GM06990 (cell line): ENCODE data around the gene SLC43A2.
"Not testable (repeated sequence)": the region's sequence is repeated elsewhere in the genome, so short reads cannot be mapped to it uniquely, and the experiment has no call there.

Source experiments
- DNase-seq: peaks from one replicate; pipeline ENCODE4 v3.0.0-alpha.2; 2011; ENCODE audit not compliant: insufficient read length; ENCODE audit errors: extremely low read depth
- H3K27me3 ChIP-seq: replicated peaks from 2 replicates; pipeline ENCODE4 v1.6.0; 2011; ENCODE audit warnings: low read length; ENCODE audit not compliant: control insufficient read depth, insufficient read depth
- H3K36me3 ChIP-seq: 2 replicates; pipeline ENCODE4 v1.5.1; 2011; ENCODE audit warnings: low read length; ENCODE audit not compliant: control insufficient read depth, insufficient read depth
- H3K4me3 ChIP-seq: replicated peaks from 2 replicates; pipeline ENCODE4 v1.5.1; 2011; ENCODE audit warnings: low read depth, mild to moderate bottlenecking, control low read depth, low read length
- CTCF ChIP-seq: IDR thresholded peaks from 2 replicates; pipeline ENCODE4 v1.5.1; 2011; ENCODE audit warnings: low read length, control low read depth, mild to moderate bottlenecking, inconsistent platforms; ENCODE audit not compliant: insufficient read depth, poor library complexity, severe bottlenecking

Gene SLC43A2

GRCh38 chr17:1653735-1654134 is 25.1 kb upstream of the SLC43A2 start:
- Histone ChIP-seq H3K27me3 (no peaks in the 10 kb centered on the region), H3K36me3 (peaks cover 47% of the 10 kb centered on the region), H3K4me3 (no peak overlapping the region)
- TF ChIP-seq CTCF: no peak
- DNase-seq: no peak

- not testable (repeated sequence) for H3K4me3 ChIP-seq, H3K27me3 ChIP-seq, DNase-seq
- H3K36me3 ChIP-seq: peaks cover 40% of the 10 kb centered on the region
These were observed 24.2 kb upstream of the SLC43A2 start for GRCh38 chr17:1652794-1653193.

- Histone ChIP-seq H3K27me3 (no peaks in the 10 kb centered on the region), H3K4me3 (no peak overlapping the region), H3K36me3 (peaks cover 40% of the 10 kb centered on the region)
- no peak for TF ChIP-seq CTCF
- DNase-seq: no peak
These were observed 22.9 kb upstream of the SLC43A2 start for GRCh38 chr17:1651559-1651844.

- Histone ChIP-seq H3K4me3 (no peak overlapping the region), H3K27me3 (no peaks in the 10 kb centered on the region), H3K36me3 (peaks cover 37% of the 10 kb centered on the region)
- no peak for TF ChIP-seq CTCF
- no peak for DNase-seq
These were observed 22.3 kb upstream of the SLC43A2 start for GRCh38 chr17:1650731-1651558.

GRCh38 chr17:1649844-1650501 is 21.3 kb upstream of the SLC43A2 start, which contains the start of gene RILP:
RILP (minus strand) TSS chr17:1649866; CDS start chr17:1649804, 62 bp downstream.
- Histone ChIP-seq H3K36me3 (peaks cover 33% of the 10 kb centered on the region), H3K4me3 (peak within 1 kb of the TSS; percentile 65), H3K27me3 (no peaks in the 10 kb centered on the region)
- no peak for DNase-seq
- TF ChIP-seq CTCF: no peak
